GM21390 (cell line): ENCODE results near the gene SLC12A7.
"Not testable (repeated sequence)": the region's sequence is repeated elsewhere in the genome, so short reads cannot be mapped to it uniquely, and the experiment has no call there.

Experiments
- ATAC-seq: cut with Tn5 transposase; IDR thresholded peaks from one replicate; pipeline ENCODE4 v1.9.1; 2021; ENCODE audit not compliant: unreplicated experiment

Gene SLC12A7

GRCh38 chr5:1127959-1128785, 16.3 kb upstream of the SLC12A7 start:
- no peak for ATAC-seq

DNA sequence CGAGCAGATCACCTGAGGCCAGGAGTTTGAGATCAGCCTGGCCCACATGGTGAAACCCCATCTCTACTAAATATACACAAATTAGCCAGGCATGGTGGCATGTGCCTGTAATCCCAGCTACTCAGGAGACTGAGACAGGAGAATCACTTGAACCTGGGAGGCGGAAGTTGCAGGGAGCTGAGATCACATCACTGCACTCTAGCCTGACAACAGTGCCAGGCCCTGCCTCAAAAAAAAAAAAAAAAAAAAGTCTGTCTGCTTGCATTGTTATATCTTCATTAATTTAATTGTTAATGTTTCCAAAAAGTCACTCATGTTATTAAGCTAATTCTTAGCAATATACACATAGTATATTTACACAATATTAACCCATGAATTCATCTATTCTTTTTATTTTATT, 13.8 kb upstream of the SLC12A7 start:
- not testable (repeated sequence) for ATAC-seq

- no peak for ATAC-seq
Observed at GRCh38 chr5:1125030-1125357, 13.1 kb upstream of the SLC12A7 start.

- ATAC-seq, result no peak
Observed at GRCh38 chr5:1124205-1125029, 12.6 kb upstream of the SLC12A7 start.

DNA sequence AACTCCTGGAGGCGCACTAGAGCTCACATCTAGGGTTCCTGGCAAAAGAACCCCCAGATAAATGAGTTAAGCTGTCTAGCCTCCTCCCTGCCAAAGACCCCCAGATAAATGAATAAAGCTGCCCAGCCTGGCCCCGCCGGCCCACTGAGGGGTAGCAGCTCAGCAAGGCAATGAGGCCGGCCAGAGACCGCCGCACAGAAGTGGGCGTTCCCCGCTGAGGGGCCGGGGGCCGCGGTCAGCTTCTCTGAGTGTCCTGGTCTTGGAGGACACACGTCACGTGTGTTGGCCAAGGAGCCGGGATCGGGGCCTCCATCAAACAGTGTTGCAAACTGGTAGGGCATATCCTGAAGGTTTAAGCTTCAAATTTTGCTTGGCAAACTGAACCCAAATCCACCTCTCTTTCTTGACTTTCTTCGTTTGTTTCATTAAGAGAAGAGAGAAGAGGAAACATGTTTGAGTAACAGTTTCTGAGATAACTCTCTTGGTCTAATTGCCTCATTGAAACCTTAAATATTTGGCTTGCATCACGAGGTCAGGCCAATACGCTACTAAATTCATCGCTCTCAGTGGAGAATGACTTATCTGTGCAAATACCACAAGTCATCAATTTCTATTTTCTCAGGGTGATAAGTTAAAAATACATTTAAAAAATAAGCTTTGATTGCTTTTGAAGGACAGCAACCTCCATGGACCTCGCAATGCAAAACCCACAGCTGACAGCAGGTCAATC, 11.7 kb upstream of the SLC12A7 start:
- ATAC-seq, result no peak

DNA sequence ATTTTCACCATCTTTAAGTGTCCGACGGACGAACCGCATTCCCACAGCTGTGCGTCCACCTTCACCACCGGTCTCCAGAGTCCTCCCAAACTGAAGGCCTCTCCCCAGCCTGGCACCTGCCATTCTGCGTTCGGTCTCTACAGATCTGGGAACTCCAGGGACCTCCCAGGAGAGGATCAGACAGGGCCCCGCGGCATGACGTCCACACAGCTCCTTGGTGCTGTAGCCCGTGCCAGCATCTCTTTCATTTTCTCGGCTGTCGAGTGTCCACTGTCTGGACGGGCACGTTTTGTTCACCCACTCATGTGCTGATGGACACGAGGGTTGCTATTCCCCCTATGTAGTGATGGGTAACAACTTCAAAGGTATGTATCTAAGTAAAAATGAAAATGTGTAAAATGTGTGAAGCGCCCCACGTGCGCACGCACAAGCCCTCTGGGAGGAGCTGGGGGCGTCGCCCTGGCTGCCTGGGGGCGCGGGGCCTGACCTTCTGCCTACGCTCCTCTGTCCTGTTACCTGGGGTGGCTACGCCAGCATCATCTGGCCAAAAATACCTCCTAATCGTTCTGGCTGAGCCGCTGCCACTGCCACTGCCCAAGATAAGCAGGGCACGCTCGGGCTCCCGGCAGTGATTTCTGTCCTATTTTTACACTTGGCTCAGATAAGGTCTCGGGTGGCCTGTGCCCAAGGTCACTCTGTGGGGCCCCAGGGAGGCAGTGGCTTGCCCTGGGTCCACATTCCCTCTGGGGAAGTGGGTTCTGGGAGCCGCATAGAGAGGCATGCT, 10.8 kb upstream of the SLC12A7 start:
- no peak for ATAC-seq

DNA sequence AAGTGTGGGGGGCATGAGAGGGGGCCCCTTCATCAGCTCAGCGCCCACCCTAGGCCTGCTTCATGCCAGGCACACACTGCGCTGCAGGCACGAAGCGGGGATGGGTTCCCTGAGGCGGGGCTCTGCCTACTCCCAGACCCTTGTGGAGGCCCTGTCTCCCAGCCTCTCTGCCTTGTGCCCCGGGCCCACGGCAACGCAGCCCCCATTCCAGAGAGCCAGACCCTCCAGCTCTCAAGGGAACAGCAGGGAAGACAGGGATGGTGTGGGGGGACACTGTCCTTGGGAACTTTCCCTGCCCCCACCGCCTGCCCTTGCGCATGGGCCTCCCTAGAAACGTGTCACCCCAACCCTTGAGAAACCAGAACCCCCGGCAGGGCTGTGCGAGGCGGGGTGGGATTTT, 10.0 kb upstream of the SLC12A7 start:
- ATAC-seq, result no peak

- no peak for ATAC-seq
Observed at GRCh38 chr5:1121044-1121443, 9.2 kb upstream of the SLC12A7 start.

GRCh38 chr5:1120236-1120999, 8.6 kb upstream of the SLC12A7 start:
- no peak for ATAC-seq

DNA sequence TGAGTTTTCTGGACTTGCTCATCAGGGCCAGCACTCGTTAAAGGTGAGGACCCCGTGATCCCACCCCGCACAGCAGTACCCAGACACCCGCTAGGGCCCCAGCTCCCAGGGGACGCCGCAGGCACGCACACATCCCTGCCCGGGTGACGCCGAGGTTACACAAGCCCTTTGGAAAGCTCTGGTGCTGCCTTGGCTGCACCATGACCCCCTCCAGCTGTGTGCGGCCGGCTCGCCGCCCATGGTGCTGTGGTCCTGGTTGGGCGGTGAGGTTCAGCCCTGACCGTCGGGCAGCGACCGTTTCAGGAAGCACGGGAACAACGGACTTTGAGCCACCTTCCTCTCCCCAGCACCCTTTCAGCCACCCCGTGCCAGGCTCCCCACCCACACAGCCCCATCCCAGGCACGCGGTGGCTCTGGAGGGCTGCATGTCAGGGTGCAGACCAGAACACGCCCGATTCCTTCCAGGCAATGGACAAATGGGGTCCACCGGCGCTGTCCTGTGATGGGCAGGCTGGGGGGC, 7.5 kb upstream of the SLC12A7 start:
- ATAC-seq, result no peak

- ATAC-seq, result no peak
Observed at GRCh38 chr5:1118738-1119137, 6.9 kb upstream of the SLC12A7 start.

DNA sequence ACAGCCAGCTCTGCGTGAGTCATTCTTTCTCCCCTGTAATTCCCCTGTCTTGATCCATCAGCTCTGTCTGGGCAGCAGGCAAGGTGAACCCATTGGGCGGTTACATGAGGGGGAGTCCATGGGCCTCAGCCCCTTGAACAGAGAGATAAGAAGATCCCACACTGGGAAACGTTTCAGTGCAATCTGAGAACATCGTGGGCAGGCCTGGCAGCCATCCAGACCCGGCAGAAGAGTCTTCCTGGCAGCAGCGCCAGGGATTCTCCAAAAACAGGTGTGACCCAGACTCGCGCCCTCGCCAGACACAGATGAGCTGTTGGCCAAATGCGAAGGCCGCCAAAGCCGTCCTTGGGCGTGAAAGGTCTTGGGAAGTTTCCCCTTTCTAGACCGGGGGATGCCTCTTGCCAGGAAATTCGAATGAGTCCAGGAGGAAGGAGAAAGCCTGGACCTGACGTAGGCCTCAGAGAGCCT, 6.4 kb upstream of the SLC12A7 start:
- ATAC-seq, result no peak

DNA sequence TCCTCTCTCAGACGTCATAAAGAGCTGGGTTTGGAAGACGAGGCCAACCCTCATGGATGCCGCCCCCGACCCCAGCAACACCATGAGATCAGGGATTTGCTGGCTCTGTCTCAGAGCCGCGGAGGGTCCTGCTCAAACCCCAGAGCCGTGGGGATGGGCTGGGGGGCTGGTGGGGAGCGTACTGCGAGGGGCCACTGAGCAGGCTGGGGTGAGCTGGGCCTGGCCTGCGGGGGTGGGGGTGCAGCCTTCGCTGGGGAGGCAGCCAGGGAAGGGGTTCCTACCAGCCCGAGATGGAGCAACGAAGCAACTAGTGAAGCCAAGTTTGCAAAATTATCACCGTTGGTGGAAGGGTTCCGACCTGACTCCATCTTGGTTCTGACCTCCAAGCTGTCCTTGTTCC, 5.1 kb upstream of the SLC12A7 start:
- no peak for ATAC-seq

- ATAC-seq, result no peak
Observed at GRCh38 chr5:1116109-1116740, 4.4 kb upstream of the SLC12A7 start.

DNA sequence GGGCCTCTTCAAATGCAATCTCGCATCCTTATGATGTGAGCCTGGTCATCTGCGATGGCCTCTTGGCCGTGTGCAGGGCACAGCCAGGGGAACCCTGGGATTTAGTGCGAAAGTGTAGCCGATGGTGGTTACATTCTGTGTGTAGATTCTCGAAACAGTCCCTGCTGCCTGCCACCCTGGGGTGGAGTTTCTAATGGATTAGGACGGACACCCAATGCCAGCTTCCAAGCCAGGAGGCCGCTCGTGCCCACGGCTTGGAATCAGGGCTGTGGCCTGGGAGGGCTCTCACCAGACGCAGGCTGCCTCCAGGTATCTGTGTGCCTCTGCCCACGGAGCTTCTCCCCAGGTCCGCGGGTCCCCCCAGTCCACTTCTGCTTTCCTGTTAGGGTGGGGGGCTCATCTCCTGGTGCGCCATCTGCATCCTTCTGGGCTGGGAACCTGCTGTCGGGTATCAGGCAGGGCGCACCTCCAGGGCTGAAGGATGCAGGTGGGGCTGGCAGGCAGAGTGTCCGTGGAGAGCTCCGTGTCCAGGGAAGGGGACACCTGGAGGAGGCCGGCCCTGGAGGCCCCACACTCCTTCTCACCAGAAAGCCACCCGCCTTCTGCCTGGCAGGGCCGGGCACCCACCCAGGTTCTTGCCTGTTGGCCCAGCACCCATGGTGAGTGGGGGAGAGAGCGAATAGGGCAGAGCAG, 3.4 kb upstream of the SLC12A7 start:
- ATAC-seq, result no peak

- no peak for ATAC-seq
Observed at GRCh38 chr5:1113805-1114586, 2.1 kb upstream of the SLC12A7 start.

DNA sequence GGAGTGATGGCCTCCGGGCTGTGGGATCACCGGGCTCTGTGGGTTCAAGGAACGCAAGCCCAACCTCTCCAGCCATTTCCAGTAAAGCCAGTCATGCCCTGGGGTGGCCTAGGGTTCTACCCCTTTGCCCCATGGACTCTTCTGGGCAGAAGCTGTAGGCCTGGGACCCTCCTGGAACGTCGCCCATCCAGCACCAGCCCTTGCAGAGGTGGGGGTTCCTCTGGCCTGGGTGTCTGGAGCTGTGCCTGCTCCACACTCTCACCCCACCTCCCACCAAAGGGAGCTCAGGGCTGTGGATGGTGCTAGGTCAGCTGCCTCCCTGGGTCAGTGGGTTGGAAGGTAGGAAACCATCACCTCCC, 1.4 kb upstream of the SLC12A7 start:
- ATAC-seq, result no peak
